GM19025 (cell line): ENCODE measurements around the gene MBP.

Experiments
- ATAC-seq: cut with Tn5 transposase; IDR thresholded peaks from one replicate; pipeline ENCODE4 v1.9.1; 2021; ENCODE audit warnings: mild to moderate bottlenecking, low read depth, moderate library complexity; ENCODE audit not compliant: unreplicated experiment

MBP gene

DNA sequence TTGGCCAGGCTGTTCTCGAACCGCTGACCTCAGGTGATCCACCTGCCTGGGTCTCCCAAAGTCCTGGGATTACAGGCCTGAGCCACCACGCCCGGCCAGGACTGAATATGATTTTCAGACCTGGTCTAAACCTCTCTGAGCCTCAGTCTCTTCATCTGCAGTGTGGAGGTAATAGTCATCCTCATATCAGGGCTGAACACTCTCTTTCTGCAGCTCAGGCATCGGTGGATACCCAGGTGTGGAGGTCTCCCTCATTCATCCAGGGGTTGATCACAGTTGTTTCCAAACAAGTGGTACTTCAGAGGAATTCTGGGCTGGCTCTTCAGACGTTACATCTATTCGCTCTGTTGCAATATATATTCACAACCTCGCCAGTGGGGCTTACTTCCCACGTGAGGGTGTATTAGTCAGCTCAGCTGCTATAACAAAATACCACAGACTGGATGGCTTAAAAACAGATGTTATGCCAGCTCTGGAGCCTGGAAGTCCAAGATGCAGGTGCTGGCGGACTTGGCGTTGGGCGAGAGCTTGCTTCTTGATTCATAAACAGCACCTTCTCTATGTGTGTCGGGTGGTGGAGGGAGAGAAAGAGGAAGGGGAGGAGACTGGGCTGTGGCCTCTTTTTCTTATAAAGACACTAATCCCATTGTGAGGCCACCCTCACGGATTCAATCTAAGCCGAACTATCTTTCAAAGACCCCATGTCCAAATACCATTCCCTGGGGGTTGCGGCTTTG, 2.9 kb upstream of the MBP start:
- no peak for ATAC-seq

DNA sequence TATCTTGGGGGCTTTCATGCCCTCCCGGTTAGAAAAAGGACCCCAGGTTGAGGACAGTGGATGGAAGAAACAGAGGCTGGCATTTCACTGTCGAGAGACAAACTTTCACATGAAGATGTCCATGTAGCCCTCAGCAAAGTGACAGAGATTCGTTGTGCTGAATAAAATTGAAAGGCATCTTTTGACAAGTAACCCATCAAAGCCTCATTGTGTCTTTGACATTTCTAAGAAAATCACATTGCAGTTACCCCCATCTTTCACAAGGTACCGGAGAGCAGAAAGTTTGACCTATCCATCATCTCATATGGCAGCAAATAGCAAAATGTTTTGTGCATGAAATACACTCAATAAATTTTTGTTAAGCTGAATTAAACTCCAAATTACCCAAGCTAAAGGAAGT, 2.0 kb upstream of the MBP start:
- no peak for ATAC-seq

DNA sequence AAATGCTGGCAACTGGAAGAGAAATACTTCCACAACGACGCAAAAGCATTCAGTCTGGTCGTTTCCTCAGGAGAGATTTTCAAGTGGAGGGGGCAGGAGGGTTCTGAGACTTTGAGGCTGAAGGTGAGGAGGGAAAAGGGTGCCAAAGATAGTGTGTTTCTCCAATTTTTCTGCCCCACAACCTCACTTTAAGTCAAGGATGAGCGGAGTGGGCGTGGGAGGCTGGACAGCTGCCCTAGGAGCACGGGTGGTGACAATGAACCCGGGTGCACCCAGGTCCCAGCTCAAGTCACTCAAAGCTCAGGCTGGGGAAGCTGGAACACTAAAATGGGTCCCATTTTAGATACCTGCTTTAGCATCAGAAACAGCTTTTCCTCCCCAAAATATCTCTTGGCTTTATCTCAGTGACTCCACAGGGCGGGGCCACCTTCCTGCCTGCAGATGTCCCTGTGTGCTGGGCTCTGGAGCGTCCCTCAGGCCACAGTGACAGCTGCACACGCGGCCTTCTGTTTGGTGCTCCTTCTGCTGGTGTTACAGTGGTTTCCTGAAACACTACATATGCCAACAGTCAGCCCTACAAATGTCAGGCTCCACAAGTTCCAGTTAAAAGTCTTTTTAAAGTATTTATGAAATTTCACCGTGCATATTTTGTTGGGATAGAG, 1.4 kb upstream of the MBP start:
- ATAC-seq, result no peak

DNA sequence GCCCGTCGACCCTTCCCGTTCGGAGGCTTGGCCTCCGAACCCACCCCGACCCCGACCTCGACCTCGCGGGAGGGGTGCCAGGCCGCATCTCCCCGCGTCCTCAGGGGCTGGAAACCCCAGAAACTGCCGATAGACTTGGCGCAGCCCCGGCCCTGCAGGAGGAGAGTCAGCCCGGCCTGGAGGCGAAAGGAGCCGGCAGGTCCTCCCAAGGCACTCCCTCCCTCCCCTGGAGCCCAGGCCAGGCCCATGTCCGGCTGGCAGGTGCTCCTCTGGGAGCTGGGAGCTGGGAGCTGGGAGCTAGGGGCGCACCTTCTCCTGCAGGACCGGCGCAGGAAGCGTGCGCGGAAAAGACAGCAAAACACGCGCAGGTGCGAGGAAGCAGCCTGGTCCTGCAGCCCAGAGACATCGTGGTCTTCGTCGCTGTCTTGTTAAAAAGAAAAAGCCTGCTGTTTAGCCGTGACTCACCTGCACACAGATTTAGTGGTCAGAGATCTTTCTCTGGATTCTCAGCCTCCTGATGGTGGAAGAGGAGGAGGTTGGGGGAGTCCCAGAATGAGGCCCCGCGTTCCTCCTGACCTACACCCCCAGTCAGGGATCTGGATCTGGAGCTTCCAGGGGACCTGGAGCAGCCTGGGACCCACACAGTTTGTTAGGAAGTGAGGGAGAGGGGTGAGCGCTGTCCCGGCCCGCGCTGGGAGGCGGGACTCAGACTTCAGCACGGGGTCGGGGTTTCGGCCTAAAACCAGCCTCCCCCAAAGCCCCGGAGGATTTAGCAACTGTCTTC, 660 bp upstream of the MBP start:
- ATAC-seq, result no peak

DNA sequence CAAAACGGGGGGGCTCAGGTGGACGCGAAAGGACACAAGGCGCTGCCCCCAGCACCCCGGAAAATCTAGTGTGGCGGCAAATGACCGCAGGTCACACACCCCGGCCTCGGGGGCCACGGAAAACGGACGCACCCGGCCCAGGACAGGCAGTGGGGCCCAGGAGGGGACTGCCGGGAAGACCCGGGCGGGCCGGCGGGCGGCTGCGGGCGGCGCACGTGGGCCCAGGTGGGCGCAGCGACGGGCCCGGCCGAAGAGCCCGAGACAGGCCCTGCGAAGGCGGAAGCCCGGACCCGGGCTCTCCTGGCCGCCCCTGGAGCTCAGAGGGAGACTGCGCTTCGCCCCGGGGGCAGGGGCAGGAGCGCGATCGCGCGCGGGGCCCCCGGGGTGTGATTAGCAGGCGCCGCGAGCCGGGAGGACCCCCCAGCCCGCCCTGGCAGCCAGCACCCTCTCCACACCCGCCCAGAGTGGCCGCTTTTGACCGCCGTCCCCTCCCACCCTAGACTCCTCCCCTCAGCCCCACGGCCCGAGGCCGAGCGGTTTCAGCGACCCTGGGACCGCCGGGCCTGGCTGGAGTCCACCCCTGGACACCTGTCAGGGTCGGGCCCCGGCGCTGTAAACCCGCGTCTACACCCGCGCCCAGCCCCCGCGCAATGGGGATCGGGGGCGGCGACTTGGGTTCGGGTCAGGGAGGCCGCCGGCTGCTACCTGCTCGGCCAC, 773 bp downstream of the MBP start:
- ATAC-seq, result peak; percentile 62

DNA sequence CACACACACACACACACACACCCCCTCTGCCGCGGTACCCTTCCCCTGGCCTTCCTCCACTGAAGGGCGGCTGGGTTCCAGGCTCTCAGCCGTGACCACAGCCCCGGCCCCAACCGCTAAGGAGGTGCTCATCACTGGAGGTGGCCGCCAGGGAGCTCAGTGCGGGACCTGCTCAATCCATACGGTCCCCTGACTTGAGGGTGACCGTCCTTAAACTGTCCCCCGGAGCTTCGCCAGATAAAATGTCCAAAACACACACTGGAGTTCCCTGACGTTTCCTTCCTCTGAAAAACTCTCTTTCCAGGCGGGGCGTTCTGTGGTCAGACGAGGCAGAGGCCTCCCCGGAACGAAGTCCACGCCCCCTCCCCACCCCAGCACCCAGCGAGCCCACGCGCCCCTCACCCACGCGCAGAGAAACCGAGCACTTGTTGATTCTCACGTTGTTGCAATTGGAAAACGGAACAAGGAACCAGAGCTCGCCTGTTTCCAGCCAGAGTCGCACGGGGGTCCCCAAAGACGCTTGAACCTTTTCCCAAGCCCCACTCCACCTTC, 1.4 kb downstream of the MBP start:
- no peak for ATAC-seq

DNA sequence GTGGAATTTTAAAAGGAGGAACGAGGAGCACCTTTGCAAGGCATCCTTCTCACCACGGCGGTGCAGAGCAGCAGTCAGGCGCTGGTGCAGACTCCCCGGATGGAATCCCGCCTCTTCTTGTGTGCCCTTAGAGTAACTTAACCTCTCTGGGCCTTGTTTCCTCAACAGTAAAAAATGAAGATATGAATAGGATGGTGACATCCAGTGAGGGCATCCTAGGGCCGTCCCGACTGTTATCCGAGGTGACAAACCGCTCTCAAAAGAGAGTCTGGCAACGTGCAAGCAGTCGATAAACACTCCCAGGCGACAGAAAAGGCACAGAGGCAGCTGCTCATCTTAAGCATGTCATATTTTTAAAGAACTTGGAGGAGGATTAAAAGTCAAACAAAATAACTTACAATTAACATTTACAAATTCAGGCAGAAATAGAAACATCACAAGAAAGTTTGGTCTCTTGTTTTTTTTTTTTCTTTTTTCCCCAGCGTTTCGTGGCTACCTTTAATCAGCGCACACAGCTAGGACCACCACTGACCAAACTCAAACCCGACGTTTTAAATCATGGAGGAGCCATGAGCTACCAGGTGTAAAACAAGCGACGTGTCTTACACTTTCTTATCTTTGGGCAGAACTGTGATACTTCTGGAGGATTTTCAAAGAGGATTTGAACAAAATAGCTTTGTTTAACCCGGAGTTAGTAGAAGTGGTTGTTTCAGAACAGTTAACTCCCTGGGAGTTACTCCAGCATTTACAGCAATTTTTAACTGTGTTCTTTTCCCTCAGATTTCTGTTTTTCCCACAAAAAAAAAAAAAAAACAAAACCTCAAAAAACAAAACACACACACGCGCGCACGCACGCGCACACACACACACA, 2.1 kb downstream of the MBP start:
- no peak for ATAC-seq

DNA sequence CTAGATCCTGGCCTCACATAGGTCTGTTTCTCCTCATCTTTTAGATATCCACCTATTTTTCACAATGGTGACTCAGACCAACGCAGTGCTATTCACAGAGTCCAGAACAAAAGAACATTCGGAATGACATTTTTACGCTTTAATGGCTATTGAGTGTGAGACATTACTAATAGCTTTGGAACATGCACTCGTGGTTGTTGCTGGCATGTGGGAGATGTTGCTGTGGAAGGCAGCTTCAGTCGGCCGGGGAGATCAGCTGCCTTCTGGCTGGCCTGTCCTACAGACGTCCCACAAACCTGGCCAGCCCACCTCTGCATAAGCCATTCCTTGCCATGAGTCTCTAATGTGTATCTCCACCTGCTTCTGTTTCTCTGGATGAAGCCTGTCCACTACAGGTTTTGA, 3.4 kb downstream of the MBP start:
- no peak for ATAC-seq

DNA sequence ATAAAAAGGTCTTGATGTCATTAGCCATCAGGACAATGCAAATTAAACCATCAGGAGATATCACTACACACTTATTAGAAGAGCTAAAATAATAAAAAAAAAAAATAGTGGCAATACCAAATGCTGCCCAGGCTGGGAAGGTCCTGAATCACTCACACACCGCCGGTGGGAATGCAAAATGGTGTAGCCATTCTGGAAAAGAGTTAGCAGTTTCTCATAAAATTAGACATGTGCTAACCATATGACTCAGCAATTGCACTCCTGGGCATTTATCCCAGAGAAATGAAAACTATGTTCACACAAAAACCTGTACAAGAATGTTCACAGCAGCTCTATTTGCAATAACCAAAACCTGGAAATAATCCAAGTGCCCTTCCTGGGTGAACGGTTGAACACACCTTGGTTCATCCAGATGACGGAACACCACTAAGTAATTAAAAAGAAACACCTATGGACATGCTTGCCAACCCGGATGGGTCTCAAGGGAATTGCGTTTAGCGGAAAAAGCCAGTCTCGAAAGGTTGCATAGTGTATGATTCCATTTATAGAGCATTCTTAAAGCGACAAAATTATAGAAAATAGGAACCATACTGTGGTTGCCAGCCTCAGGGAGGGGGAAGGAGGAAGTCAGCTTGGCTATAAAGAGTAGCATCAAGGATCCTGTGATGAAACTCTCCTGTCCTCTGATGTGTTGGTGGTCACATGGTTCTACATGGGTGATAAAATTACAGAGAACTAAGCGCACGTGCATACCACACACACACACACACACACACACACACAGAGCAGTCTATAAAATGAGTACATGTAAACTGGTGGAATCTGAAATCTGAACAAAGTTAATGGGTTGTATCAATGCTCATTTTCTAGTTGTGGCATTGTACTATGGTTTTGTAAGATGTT, 4.6 kb downstream of the MBP start:
- no peak for ATAC-seq

DNA sequence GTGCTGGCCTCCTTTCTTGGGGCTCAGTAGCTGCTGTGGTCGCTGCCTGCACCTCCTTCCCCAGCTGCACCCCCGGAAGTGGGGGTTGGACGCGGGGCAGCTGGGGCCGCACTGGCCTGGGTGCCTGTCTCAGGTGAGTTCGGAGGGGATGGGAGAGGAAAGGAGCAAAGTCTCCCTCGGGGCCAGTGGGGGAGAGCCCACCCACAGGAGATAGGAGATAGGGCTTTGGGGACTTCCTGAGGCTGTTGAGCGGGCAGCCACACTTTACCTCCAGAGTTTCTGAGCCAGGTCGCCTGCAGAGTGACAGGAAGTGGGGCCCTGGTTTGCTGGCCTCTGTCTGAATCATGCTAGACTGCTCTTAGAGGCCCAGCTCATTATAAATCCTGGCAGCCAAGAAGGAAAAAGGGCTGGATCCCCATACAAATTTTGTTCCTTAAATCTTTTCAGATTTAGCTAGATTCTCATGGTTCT, 8.1 kb downstream of the MBP start:
- peak; percentile 65 for ATAC-seq

DNA sequence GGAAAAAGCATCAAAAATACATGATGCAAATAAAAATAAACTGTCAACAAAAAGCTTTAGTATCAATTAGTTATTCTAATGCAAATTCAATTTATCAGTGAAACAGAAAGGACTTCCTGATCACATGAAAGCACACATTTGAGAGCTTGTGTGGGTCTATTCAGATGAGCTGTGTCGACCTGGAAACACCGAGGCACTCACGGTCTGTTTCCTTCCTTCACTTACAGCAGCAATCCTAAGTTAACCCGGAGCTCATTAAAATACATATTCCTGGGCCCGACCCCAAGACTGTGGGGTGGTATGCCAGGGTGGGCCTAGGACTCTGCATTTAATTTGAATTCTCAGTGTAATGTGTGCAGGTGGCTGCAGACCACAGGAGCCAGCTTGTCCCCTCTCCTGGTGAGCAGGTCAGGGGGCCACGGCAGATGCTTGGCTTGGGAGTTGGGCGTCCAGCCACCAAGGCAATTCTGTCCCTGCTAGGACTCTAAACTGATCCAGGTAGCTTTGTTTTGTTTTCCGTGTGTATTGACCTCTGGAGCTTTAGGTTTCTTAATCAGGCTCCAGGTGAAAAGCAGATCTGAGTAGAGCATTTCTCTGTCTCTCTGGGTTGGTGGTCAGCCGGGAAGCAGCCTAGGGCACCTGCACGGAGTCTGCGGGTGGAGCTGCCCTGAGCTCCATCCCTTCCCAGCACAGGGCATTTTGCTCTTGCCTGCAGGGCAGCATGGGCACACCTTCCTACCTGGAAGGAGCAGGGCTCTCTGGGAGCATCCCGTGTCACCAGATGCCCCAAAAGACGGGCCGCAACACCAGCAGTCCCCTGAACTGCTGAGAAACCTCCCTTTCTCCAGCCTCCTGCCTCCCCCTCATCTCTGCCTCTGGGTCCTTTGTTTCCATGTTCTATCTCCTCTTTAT, 9.0 kb downstream of the MBP start:
- ATAC-seq, result no peak

DNA sequence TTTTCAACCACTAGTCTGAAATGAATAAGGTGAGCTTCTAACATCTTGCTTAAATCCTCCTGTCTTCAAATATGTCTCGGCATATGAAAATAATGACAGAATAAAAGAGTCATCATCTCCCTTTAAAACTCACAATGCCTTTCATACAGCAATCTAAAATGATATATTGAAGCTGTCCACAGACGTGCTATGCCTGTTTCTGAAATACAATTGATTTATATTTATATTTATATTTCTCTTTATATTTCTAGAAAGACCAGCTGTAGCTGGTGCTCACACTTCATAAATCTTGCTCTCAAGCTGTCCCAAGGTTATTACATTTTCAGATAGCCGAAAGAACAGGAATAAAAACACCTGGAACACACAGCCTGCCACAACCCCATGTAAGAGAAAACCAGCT, 11.1 kb downstream of the MBP start:
- ATAC-seq, result no peak

DNA sequence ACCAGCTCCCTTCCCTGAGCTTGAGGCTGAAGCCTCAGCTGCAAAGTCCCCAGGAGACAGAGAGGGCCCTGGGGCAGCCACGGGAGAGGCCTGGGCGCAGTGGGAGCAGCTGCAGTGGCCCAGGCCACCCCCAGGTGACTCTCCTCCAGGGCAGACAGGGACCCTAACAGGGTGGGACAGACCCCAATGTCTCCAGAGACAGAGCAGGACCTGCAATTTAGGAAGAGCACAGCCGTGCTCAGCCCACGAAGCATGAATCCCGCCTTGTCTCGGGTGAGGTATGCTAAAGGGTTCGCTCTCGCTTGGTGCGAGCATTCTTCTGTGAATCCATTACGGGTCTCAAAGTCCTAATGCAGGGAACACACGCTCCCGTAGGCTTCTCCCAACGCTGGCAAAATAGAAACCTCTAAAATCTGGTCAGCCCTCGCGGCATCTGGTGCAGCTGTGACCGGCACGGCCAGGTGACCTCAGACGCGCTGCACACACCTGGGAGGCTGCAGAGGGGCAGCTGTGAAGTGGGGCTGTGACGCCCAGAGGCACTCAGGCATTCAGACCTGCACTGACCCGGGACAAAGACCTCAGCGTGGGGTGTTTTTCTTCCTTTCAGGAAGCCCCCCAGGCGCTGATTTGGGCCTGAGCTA, 12.6 kb downstream of the MBP start:
- ATAC-seq, result no peak

DNA sequence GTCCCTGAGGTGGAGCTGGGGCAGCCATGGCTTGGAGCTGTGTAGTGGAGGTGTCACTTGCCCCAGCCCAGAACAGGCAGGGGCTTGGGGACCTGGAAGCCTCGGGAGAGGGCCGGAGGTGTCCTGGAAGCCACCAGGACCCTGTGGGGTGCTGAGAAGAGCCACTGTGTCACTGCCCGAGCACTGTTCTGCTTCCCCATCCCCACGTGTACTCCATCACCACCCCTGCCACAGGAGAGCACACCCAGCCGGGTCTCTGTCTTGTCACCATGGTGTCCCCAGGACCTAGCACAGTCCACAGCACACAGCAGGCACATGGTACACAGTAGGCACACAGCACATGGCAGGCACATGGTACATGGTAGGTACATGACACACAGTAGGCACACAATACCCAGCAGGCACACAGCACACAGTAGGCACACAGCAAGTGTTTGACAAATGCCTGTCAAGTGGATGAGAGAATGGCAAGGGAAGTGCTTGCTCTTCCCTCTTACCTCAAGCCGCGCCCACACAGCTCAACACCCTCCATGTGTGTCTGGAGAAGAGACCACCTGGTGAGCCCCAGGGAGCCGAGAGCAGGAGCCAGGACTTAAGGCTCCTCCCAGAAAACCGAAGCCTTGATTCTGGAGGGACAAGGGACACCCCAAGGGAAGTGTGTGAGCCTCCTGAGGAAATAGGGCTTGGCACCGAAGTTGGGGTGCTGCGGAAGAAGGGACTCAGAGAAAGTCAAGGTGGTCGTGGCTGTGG, 13.3 kb downstream of the MBP start:
- no peak for ATAC-seq

DNA sequence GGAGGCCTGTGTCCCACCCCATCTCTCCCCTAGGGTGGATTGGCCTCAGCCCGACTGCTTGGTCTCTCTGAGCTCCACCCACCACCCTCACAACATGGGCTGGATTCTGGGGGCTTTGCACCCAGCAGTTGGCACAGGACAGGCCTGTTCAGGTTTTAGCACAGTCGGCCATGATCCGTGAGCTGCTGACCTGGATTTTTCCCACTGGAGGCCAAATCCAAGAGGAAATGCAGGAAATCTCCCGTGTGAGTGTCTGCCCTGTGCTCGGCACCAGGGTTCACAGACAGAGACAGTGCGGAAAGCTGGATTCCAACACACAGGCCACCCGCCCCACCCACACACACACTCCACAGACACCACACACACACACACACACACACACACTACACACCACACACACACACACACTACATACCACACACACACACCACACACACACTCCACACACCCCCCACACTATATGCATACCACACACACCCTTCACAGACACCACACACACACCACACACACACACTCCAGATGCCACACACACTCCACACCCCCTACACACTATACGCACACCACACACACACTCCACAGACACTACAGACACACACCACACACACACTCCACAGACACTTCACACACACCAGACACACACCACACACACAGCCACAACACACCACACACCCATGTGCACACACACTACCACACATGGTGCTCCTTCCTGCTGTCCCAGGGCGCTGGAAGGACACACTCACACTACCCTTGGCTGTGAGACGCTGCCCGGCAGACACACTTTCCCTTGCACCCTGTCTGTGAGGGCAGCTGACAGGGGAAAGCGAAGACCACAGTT, 14.1 kb downstream of the MBP start:
- no peak for ATAC-seq
